GM12878 (cell line): ENCODE results near the gene MYBBP1A. TPM values are rescaled to one million over a fixed set of nuclear protein-coding genes. Genes with fewer than 3 reads are reported as not detected.

Experiments used
- ATAC-seq: fragments of 200-7000 bp; cut with Tn5 transposase; 3 replicates; pipeline ENCODE4 v1.9.1; 2020; ENCODE audit warnings: mild to moderate bottlenecking, moderate library complexity
- BruUV-seq: library from RNA; stranded (reverse); fragments of 400-500 nt; replicated peaks from 2 replicates; lab custom pipeline; 2021; lab: Mats Ljungman, UMichigan
- CTCF ChIA-PET: fragments of 300-600 bp; sonication (Branson Sonifier 250); formaldehyde crosslinking; extraction: SDS; loops from one replicate; lab custom pipeline; 2021; ENCODE audit warnings: inconsistent platforms; lab: Yijun Ruan, JAX
- POLR2A ChIA-PET: fragments of 350-600 bp; formaldehyde crosslinking; extraction: SDS; loops from one replicate; lab custom pipeline; 2021; ENCODE audit warnings: inconsistent platforms; lab: Charles Lee
- RAD21 ChIA-PET: fragments of 300-600 bp; sonication (Branson Sonifier 250); formaldehyde crosslinking; loops from one replicate; lab custom pipeline; 2023; ENCODE audit warnings: antibody characterized with exemption; ENCODE audit not compliant: unreplicated experiment; lab: Charles Lee
- SMC1A ChIA-PET: fragments of 300-600 bp; sonication (Branson Sonifier 250); formaldehyde crosslinking; loops from one replicate; lab custom pipeline; 2023; ENCODE audit not compliant: unreplicated experiment, uncharacterized antibody; lab: Charles Lee
- DNase-seq: peaks from one replicate; pipeline ENCODE4 v3.0.0-alpha.2; 2011; ENCODE audit warnings: low read depth, low spot score
- FAIRE-seq: peaks from 3 replicates; lab custom pipeline; 2011; peaks lifted over from hg19 to GRCh38; lab: Jason Lieb, UNC
- H2AFZ ChIP-seq: 2 replicates; pipeline ENCODE4 v1.6.0; 2011; ENCODE audit warnings: low read depth, low read length, control low read depth; ENCODE audit not compliant: control insufficient read depth
- H3K27ac ChIP-seq: 2 replicates; pipeline ENCODE4 v1.5.1; 2011; ENCODE audit warnings: control low read depth; ENCODE audit not compliant: control insufficient read depth, insufficient read depth
- H3K27me3 ChIP-seq, 2 experiments: replicated peaks in 1 of 2; 2 replicates each; pipeline versions ENCODE4 v1.6.0 to v1.6.1; 2011; ENCODE audit warnings: low read length in 1 of 2; ENCODE audit not compliant: control insufficient read depth in 2 of 2, insufficient read depth in 2 of 2
- H3K36me3 ChIP-seq, 2 experiments: 2 replicates each; pipeline ENCODE4 v1.5.1; 2011; ENCODE audit warnings: low read length in 1 of 2; ENCODE audit not compliant: control insufficient read depth in 2 of 2, insufficient read depth in 2 of 2
- H3K4me1 ChIP-seq: 2 replicates; pipeline ENCODE4 v1.6.1; 2011; ENCODE audit warnings: mild to moderate bottlenecking, low read length, moderate library complexity, mixed read lengths; ENCODE audit not compliant: control insufficient read depth, insufficient read depth
- H3K4me2 ChIP-seq: 2 replicates; pipeline ENCODE4 v1.6.0; 2011; ENCODE audit warnings: control low read depth; ENCODE audit not compliant: control insufficient read depth, insufficient read depth
- H3K4me3 ChIP-seq: fragments of 200-600 bp; sonication (generic); 2 replicates; pipeline ENCODE4 v1.5.1; 2016
- H3K79me2 ChIP-seq: 2 replicates; pipeline ENCODE4 v1.6.0; 2011; ENCODE audit warnings: low read length; ENCODE audit not compliant: control insufficient read depth, insufficient read depth
- H3K9ac ChIP-seq: 2 replicates; pipeline ENCODE4 v1.8.0; 2011; ENCODE audit warnings: low read length, control low read depth, mixed read lengths; ENCODE audit not compliant: control insufficient read depth, insufficient read depth
- H3K9me3 ChIP-seq: replicated peaks from 3 replicates; pipeline ENCODE4 v1.5.1; 2011; ENCODE audit warnings: mild to moderate bottlenecking, low read length; ENCODE audit not compliant: control insufficient read depth, insufficient read depth
- H4K20me1 ChIP-seq: 2 replicates; pipeline ENCODE4 v1.6.0; 2011; ENCODE audit not compliant: control insufficient read depth, insufficient read depth
- CREM ChIP-seq: IDR thresholded peaks from 2 replicates; pipeline ENCODE4 v1.6.1; 2014; ENCODE audit warnings: antibody characterized with exemption, low read depth
- EZH2 ChIP-seq: IDR thresholded peaks from 2 replicates; pipeline ENCODE4 v1.6.1; 2012; ENCODE audit warnings: low read depth, mild to moderate bottlenecking, control low read depth, inconsistent platforms, low read length, borderline replicate concordance; ENCODE audit not compliant: control insufficient read depth
- IKZF2 ChIP-seq, 2 experiments: fragments of 450-650 bp; IDR thresholded peaks; 2 replicates each; pipeline ENCODE4 v1.6.1; 2017; ENCODE audit warnings: mild to moderate bottlenecking in 2 of 2, moderate library complexity in 2 of 2
- NFIC ChIP-seq: IDR thresholded peaks from 2 replicates; pipeline ENCODE4 v1.6.1; 2012; ENCODE audit warnings: low read depth, mild to moderate bottlenecking, inconsistent platforms, low read length, moderate library complexity
- PAX5 ChIP-seq: IDR thresholded peaks from 2 replicates; pipeline ENCODE4 v1.6.1; 2011; ENCODE audit warnings: low read depth, low read length, borderline replicate concordance
- RUNX3 ChIP-seq: IDR thresholded peaks from 2 replicates; pipeline ENCODE4 v1.6.1; 2012; ENCODE audit warnings: low read length, inconsistent platforms
- ZNF384 ChIP-seq: IDR thresholded peaks from 2 replicates; pipeline ENCODE4 v1.6.1; 2012; ENCODE audit warnings: low read depth, mild to moderate bottlenecking, low read length, improper control_type of control experiment, borderline replicate concordance
- WGBS: methylation state at CpG from one replicate; pipeline ENCODE4 v1.1.6; 2016; ENCODE audit warnings: low lambda C conversion rate; ENCODE audit not compliant: insufficient replicate concordance, insufficient coverage; ENCODE audit errors: missing lambda C conversion rate; 5-methylcytosine and 5-hydroxymethylcytosine counted together
- in situ Hi-C: fragments of 300-500 bp; cut with MboI; formaldehyde crosslinking; loops from 9 replicates; pipeline ENCODE4 v1.14.3; 2018; ENCODE audit warnings: mixed read lengths
- intact Hi-C: fragments of 100-400 bp; cut with micrococcal nuclease; formaldehyde crosslinking; loops from one replicate; pipeline ENCODE4 v1.14.2; 2022; ENCODE audit not compliant: unreplicated experiment
- polyA plus RNA-seq, 11 experiments: library from polyadenylated mRNA; depleted of rRNA in 4 of 11; unstranded in 6 of 11; stranded (reverse) in 5 of 11; fragments of >200 nt; fragmentation: Nextera tagmentation in 4 of 11; fragmentation: Illumina TruSeq in 1 of 11; extraction: Ambion mirVana in 4 of 11; extraction: Trizol in 1 of 11; gene quantifications; 1 replicate in 1 of 11; 2 replicates in 10 of 11; pipeline versions ENCODE4 v1.2.1 to v1.2.3, GENCODE V29; 2011 to 2016; ENCODE audit warnings: inconsistent platforms in 2 of 11, missing spikeins in 2 of 11, low read depth in 1 of 11
- total RNA-seq, 4 experiments: library from RNA; depleted of rRNA in 3 of 4; stranded (reverse); fragments of >200 nt in 3 of 4; fragmentation: Illumina TruSeq in 1 of 4; extraction: Trizol in 1 of 4; gene quantifications; 2 replicates each; pipeline versions ENCODE4 v1.2.1 to v1.2.3, GENCODE V29; 2013 to 2021

Gene MYBBP1A
- total and polyA plus RNA-seq, 10 of the 15 experiments (the other 5 are each of a cell fraction or from before 2014, with no cell fraction given) = 2.5 to 121 (median 71.6) TPM

GRCh38 chr17:4565209-4566141 lies 10.3 kb upstream of the MYBBP1A start (continued):
- no peak for TF ChIP-seq EZH2
- no peak for TF ChIP-seq PAX5
- no peak for TF ChIP-seq NFIC
- TF ChIP-seq CREM = no peak

GRCh38 chr17:4562015-4562969 lies 7.1 kb upstream of the MYBBP1A start:
- DNase-seq (no peak), ATAC-seq (peak; percentile 8), FAIRE-seq (no peak)
- RAD21 ChIA-PET = interaction anchor here (0.6 to 1.5 kb wide), 6 partner anchors 8 to 648 kb away, joined by 3 to 5 read pairs (median 4); partner anchors contain the start of gene SPAG7
- CTCF ChIA-PET = interaction anchor here (0.7 to 2.3 kb wide), 7 partner anchors 12 to 362 kb away, joined by 3 to 11 read pairs (median 3); no protein-coding TSS in a partner anchor
- no peaks in the 10 kb centered on the region for H3K36me3 ChIP-seq
- H2AFZ ChIP-seq = peak overlapping the region; percentile 30
- peak overlapping the region; percentile 5 for H3K27ac ChIP-seq
- no TSS peak for BruUV-seq
- TF ChIP-seq IKZF2 (IDR thresholded peaks at IDR 0.05) (no peak), RUNX3 (peak; percentile 38; the same call in 1 of the 2 replicates), ZNF384 (peak; percentile 50; the same call in 1 of the 2 replicates)
- no peaks in the 10 kb centered on the region for H3K79me2 ChIP-seq
- POLR2A ChIA-PET = no interaction called here
- in situ Hi-C loops = no loop called here
- H3K4me1 ChIP-seq = peaks cover 34% of the 10 kb centered on the region
- H4K20me1 ChIP-seq = no peaks in the 10 kb centered on the region
- H3K4me2 ChIP-seq = peak overlapping the region; percentile 72
- WGBS = 41% methylated on average over 8 of the region's 8 CpGs
- no peak overlapping the region for H3K4me3 ChIP-seq
- intact Hi-C loops = loop anchor here (10.0 kb wide), 1 partner anchor 137 kb away; no protein-coding TSS in a partner anchor
- SMC1A ChIA-PET = interaction anchor here (0.7 to 1.2 kb wide), 5 partner anchors 24 to 651 kb away, joined by 3 to 4 read pairs (median 3); no protein-coding TSS in a partner anchor
- no peaks in the 10 kb centered on the region for H3K27me3 ChIP-seq
- H3K9me3 ChIP-seq = no peaks in the 10 kb centered on the region; the same call in 1 of the 3 replicates
- H3K9ac ChIP-seq = peak overlapping the region; percentile 13; the same call in 1 of the 2 replicates
